Measurements from ENCODE around the gene PAX2. TPM values are rescaled to one million over a fixed set of nuclear protein-coding genes. Genes with fewer than 3 reads are reported as not detected.

The PAX2 gene
- total and polyA plus RNA-seq, 2 experiments from 2014 or later: not detected

DNA sequence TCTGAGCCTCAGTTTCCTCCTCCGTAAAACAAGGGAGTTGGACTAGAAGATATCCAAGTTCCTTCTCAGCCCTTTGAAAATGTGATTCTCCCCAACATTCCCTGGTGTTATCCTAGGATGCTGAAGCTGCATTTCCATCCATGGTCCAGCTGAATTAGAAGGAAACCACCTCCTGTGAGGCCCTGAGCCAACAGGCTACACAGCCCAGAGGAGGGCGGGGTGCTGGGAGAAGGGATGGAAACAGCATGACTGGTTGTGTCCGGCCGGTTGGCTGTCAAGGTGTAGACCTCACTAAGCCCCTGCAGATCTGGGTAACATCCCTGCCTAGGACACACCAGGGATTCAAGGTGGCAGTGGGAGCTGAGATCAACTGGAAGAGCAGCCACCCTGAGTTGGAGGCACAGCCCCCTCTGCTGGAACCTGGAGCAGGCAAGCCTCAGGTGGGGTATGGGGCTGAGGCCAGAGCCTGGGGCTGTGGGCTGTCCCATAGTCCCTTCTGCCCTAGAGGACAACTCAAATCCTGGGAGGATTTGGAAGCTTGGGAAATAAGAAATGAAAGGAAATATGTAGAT lies 72.0 kb downstream of the PAX2 start:
- H2AFZ ChIP-seq: no peak overlapping the region
- no peaks in the 10 kb centered on the region for H3K36me3 ChIP-seq (replicated peaks; ENCODE audit: insufficient read depth, low read depth)
- WGBS (ENCODE audit: low lambda C conversion rate, missing lambda C conversion rate): 62% methylated on average over 4 of the region's 4 CpGs
- no peak overlapping the region for H3K4me2 ChIP-seq
- no peaks in the 10 kb centered on the region for H3K79me2 ChIP-seq
- H3K4me3 ChIP-seq: no peak overlapping the region
- no peaks in the 10 kb centered on the region for H3K9me2 ChIP-seq (replicated peaks; ENCODE audit: insufficient read depth)
- no peaks in the 10 kb centered on the region for H3K4me1 ChIP-seq (ENCODE audit: insufficient read depth)
- TF ChIP-seq, protein P1, sequence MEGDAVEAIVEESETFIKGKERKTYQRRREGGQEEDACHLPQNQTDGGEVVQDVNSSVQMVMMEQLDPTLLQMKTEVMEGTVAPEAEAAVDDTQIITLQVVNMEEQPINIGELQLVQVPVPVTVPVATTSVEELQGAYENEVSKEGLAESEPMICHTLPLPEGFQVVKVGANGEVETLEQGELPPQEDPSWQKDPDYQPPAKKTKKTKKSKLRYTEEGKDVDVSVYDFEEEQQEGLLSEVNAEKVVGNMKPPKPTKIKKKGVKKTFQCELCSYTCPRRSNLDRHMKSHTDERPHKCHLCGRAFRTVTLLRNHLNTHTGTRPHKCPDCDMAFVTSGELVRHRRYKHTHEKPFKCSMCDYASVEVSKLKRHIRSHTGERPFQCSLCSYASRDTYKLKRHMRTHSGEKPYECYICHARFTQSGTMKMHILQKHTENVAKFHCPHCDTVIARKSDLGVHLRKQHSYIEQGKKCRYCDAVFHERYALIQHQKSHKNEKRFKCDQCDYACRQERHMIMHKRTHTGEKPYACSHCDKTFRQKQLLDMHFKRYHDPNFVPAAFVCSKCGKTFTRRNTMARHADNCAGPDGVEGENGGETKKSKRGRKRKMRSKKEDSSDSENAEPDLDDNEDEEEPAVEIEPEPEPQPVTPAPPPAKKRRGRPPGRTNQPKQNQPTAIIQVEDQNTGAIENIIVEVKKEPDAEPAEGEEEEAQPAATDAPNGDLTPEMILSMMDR (IDR thresholded peaks at IDR 0.05; ENCODE audit: poor library complexity): no peak
- no peak for TF ChIP-seq EZH2phosphoT487 (IDR thresholded peaks at IDR 0.05; ENCODE audit: low read depth, severe bottlenecking, unreplicated experiment)
- no peak for TF ChIP-seq EZH2 (IDR thresholded peaks at IDR 0.05; ENCODE audit: borderline replicate concordance)
- H4K20me1 ChIP-seq (ENCODE audit: insufficient read depth, poor library complexity, severe bottlenecking): no peaks in the 10 kb centered on the region
- peaks cover 95% of the 10 kb centered on the region for H3K27me3 ChIP-seq
- H3K9me3 ChIP-seq (ENCODE audit: low read depth): no peaks in the 10 kb centered on the region
- H3K27ac ChIP-seq: no peak overlapping the region
- DNase-seq (ENCODE audit: low spot score): no peak

GRCh38 chr10:100819424-100819823 lies 74.0 kb downstream of the PAX2 start:
- WGBS (ENCODE audit: low lambda C conversion rate, missing lambda C conversion rate): 94% methylated on average over 6 of the region's 6 CpGs
- Histone ChIP-seq H3K79me2 (no peaks in the 10 kb centered on the region), H4K20me1 (ENCODE audit: insufficient read depth, poor library complexity, severe bottlenecking) (no peaks in the 10 kb centered on the region), H3K4me2 (no peak overlapping the region), H3K9me3 (ENCODE audit: low read depth) (no peaks in the 10 kb centered on the region), H2AFZ (no peak overlapping the region), H3K4me3 (no peak overlapping the region), H3K27ac (no peak overlapping the region), H3K27me3 (peaks cover 97% of the 10 kb centered on the region), H3K9me2 (replicated peaks; ENCODE audit: insufficient read depth) (no peaks in the 10 kb centered on the region), H3K36me3 (replicated peaks; ENCODE audit: insufficient read depth, low read depth) (no peaks in the 10 kb centered on the region), H3K4me1 (ENCODE audit: insufficient read depth) (no peaks in the 10 kb centered on the region)
- TF ChIP-seq EZH2phosphoT487 (IDR thresholded peaks at IDR 0.05; ENCODE audit: low read depth, severe bottlenecking, unreplicated experiment) (no peak), EZH2 (IDR thresholded peaks at IDR 0.05; ENCODE audit: borderline replicate concordance) (no peak)
- TF ChIP-seq, protein P1 (IDR thresholded peaks at IDR 0.05; ENCODE audit: poor library complexity): no peak
- DNase-seq (ENCODE audit: low spot score): no peak

DNA sequence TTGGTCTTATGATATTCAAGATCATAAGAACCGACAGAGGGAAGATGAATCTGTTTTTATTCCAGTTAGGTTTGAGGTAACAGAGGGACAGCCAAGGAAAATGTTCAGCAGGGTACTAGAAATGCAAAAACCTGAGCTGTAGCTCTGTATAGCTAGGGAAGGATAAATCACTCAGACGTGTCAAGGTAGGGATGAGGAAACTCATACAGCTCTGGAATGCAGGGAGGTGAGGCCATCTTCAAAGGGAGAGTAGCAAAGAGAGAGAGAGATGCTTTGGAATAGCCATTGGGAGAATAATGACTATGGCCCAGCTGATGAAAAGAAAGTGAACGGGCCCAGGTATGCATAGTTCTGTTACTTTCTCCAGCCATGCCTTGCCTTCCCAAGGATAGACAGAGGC lies 77.8 kb downstream of the PAX2 start:
- 37% methylated on average over 3 of the region's 3 CpGs for WGBS (ENCODE audit: low lambda C conversion rate, missing lambda C conversion rate)
- H3K27me3 ChIP-seq: peaks cover 98% of the 10 kb centered on the region
- no peak overlapping the region for H3K27ac ChIP-seq

GRCh38 chr10:100824886-100825285 lies 79.5 kb downstream of the PAX2 start:
- H3K79me2 ChIP-seq: no peaks in the 10 kb centered on the region
- no peaks in the 10 kb centered on the region for H3K9me2 ChIP-seq (replicated peaks; ENCODE audit: insufficient read depth)
- no peak overlapping the region for H2AFZ ChIP-seq
- no peak overlapping the region for H3K4me3 ChIP-seq
- H3K27ac ChIP-seq: no peak overlapping the region
- peaks cover 99% of the 10 kb centered on the region for H3K27me3 ChIP-seq
- H3K36me3 ChIP-seq (replicated peaks; ENCODE audit: insufficient read depth, low read depth): no peaks in the 10 kb centered on the region
- H4K20me1 ChIP-seq (ENCODE audit: insufficient read depth, poor library complexity, severe bottlenecking): no peaks in the 10 kb centered on the region
- no peaks in the 10 kb centered on the region for H3K9me3 ChIP-seq (ENCODE audit: low read depth)
- no peak for TF ChIP-seq EZH2phosphoT487 (IDR thresholded peaks at IDR 0.05; ENCODE audit: low read depth, severe bottlenecking, unreplicated experiment)
- no peak for TF ChIP-seq EZH2 (IDR thresholded peaks at IDR 0.05; ENCODE audit: borderline replicate concordance)
- TF ChIP-seq, protein P1 (IDR thresholded peaks at IDR 0.05; ENCODE audit: poor library complexity): no peak
- WGBS (ENCODE audit: low lambda C conversion rate, missing lambda C conversion rate): 24% methylated on average over 3 of the region's 3 CpGs
- DNase-seq (ENCODE audit: low spot score): no peak
- H3K4me2 ChIP-seq: no peak overlapping the region
- peaks cover 34% of the 10 kb centered on the region for H3K4me1 ChIP-seq (ENCODE audit: insufficient read depth)

More for the DNA sequence above, 77.8 kb downstream of the PAX2 start:
- H3K9me2 ChIP-seq (replicated peaks; ENCODE audit: insufficient read depth): no peaks in the 10 kb centered on the region
- H3K9me3 ChIP-seq (ENCODE audit: low read depth): no peaks in the 10 kb centered on the region
- H3K4me1 ChIP-seq (ENCODE audit: insufficient read depth): peaks cover 20% of the 10 kb centered on the region
- H3K4me2 ChIP-seq: no peak overlapping the region
- no peak for TF ChIP-seq EZH2 (IDR thresholded peaks at IDR 0.05; ENCODE audit: borderline replicate concordance)
- no peak overlapping the region for H2AFZ ChIP-seq
- no peaks in the 10 kb centered on the region for H3K79me2 ChIP-seq
- no peak overlapping the region for H3K4me3 ChIP-seq
- DNase-seq (ENCODE audit: low spot score): no peak
- H4K20me1 ChIP-seq (ENCODE audit: insufficient read depth, poor library complexity, severe bottlenecking): no peaks in the 10 kb centered on the region
- no peaks in the 10 kb centered on the region for H3K36me3 ChIP-seq (replicated peaks; ENCODE audit: insufficient read depth, low read depth)

Measured in hepatocyte (in vitro differentiated cells).